IPS-15b (cell line): ENCODE data around the gene PTPN1.

ENCODE experiments used
- H3K27me3 ChIP-seq: one replicate; pipeline ENCODE4 v1.6.1; 2013; ENCODE audit warnings: low read length; ENCODE audit not compliant: control insufficient read depth, insufficient read depth
- H3K36me3 ChIP-seq: one replicate; pipeline ENCODE4 v1.6.1; 2013; ENCODE audit warnings: low read length; ENCODE audit not compliant: control insufficient read depth, insufficient read depth
- H3K4me1 ChIP-seq: one replicate; pipeline ENCODE4 v1.6.1; 2013; ENCODE audit warnings: mild to moderate bottlenecking, low read length; ENCODE audit not compliant: control insufficient read depth, insufficient read depth
- H3K4me3 ChIP-seq: one replicate; pipeline ENCODE4 v1.5.1; 2013; ENCODE audit warnings: low read depth, low read length
- H3K9ac ChIP-seq: one replicate; pipeline ENCODE4 v1.6.1; 2013; ENCODE audit warnings: low read depth, mild to moderate bottlenecking, low read length
- H3K9me3 ChIP-seq: one replicate; pipeline ENCODE4 v1.6.1; 2013; ENCODE audit warnings: mild to moderate bottlenecking, low read length; ENCODE audit not compliant: control insufficient read depth, insufficient read depth

The PTPN1 gene

DNA sequence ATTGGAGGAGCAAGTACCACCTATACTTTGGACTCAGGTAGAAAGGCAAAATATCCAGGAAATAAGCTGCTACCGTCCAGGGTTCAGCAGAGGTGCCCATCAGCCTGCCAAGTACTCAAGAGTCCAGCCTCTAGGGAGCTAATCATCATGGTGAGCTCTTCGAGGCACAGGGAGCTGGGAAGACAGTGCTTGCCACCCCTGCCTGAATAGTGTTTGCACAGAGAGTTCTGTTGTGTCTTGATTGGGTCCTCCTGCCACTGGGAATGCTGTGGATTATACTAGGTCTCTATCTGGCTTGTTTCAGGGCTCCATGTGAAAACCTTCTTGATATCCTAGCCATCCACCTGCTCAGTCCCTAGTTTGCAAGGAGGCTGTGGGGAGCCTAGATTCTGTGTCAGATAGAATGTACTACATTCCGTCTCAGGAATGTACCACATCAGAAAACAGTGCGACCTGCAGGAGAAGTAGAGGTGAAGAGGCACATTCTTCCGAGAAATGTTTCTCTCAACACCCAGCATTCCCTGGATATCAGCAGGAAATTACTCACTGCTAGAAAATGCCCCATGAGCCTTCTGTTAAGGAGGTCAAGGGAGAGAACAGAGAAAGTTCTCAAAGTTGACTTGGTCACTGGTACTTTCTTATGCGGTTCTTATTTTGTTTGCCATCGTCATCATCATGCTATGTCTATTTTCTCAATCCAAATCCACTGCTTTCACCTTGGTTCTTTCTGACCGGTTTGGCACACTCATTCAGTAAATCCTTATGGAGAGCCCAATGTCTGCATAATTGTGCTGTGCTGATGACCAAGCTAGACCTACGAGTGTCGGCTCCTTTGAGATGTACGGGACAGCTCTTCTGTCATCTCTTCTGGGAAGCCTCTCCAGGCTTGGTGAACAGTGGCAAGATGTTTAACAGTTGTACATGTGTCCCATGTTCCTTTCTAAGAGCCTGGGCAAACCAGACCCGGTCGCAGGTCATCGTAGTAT lies 30.7 kb downstream of the PTPN1 start:
- Histone ChIP-seq H3K4me1 (no peaks in the 10 kb centered on the region), H3K36me3 (no peaks in the 10 kb centered on the region), H3K27me3 (no peaks in the 10 kb centered on the region), H3K4me3 (no peak overlapping the region), H3K9ac (no peak overlapping the region), H3K9me3 (no peaks in the 10 kb centered on the region)

DNA sequence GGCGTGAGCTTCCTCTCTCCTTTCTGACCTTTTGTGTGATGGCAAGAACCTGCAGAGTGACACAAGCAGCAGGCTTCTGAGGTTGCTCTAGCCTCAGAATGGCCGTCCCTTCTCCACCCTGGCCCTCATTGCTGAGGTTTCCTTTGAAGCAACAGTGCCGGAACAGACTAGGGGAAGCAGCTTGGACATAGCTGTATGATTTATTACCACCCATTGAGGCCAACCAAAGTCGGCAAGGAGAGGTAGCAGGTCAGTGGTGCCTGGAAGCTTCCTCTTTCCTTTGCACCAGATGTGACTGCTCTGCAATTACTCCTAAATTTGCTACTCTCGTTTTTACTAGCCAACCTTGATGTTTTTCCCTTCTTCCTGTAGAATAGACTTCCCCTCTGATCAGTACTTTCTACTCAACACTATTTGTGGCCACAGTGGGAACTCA lies 31.4 kb downstream of the PTPN1 start:
- Histone ChIP-seq H3K4me1 (no peaks in the 10 kb centered on the region), H3K36me3 (no peaks in the 10 kb centered on the region), H3K27me3 (no peaks in the 10 kb centered on the region), H3K9me3 (no peaks in the 10 kb centered on the region), H3K4me3 (no peak overlapping the region), H3K9ac (no peak overlapping the region)

DNA sequence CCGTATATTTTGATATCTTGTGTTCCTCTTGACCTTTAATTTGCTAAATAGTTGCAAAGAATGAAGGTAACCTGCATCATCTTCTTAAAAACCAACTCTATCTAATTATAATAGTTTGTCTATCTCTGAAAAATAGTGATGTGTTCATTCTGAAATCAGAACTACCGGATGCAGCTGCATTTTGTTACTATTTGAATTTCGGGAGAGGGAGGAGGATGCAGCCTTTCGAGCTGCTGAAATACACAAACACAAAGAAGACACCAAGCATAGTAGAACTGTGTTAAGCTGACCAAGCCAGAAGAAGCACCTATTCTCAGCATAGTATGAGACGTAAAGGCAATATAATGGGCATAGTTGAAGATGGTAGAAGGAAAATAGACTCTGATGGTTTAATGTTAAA lies 33.1 kb downstream of the PTPN1 start:
- Histone ChIP-seq H3K4me1 (no peaks in the 10 kb centered on the region), H3K4me3 (no peak overlapping the region), H3K9me3 (no peaks in the 10 kb centered on the region), H3K36me3 (no peaks in the 10 kb centered on the region), H3K27me3 (no peaks in the 10 kb centered on the region), H3K9ac (no peak overlapping the region)

DNA sequence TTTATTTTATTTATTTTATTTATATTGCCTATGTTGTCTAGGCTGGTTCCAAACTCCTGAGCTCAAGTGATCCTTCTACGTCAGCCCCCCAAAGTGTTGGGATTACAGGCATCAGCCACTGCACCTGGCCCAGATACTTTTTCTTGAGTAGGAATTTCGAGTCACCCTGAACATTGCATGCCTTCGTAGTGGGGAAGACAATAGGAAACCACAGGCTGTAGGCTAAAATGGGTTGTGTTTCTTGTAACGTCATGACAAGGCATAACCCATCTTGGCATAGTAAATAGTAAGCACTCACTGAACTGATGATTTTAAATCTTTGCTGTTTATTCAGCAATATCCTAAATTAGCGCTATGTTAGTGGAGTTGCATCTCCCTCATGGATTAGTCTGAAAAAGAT lies 34.9 kb downstream of the PTPN1 start:
- no peak overlapping the region for H3K4me3 ChIP-seq
- H3K4me1 ChIP-seq = no peaks in the 10 kb centered on the region
- H3K9ac ChIP-seq = no peak overlapping the region
- H3K9me3 ChIP-seq = no peaks in the 10 kb centered on the region
- H3K27me3 ChIP-seq = no peaks in the 10 kb centered on the region
- H3K36me3 ChIP-seq = no peaks in the 10 kb centered on the region

- Histone ChIP-seq H3K9me3 (no peaks in the 10 kb centered on the region), H3K36me3 (no peaks in the 10 kb centered on the region), H3K9ac (no peak overlapping the region), H3K27me3 (no peaks in the 10 kb centered on the region), H3K4me1 (no peaks in the 10 kb centered on the region), H3K4me3 (no peak overlapping the region)
Measured at GRCh38 chr20:50546729-50547314, 36.6 kb downstream of the PTPN1 start.

- no peak overlapping the region for H3K4me3 ChIP-seq
- no peaks in the 10 kb centered on the region for H3K4me1 ChIP-seq
- no peak overlapping the region for H3K9ac ChIP-seq
- no peaks in the 10 kb centered on the region for H3K27me3 ChIP-seq
- H3K36me3 ChIP-seq = no peaks in the 10 kb centered on the region
- no peaks in the 10 kb centered on the region for H3K9me3 ChIP-seq
Measured at GRCh38 chr20:50547964-50548363, 37.8 kb downstream of the PTPN1 start.

- Histone ChIP-seq H3K36me3 (no peaks in the 10 kb centered on the region), H3K9ac (no peak overlapping the region), H3K4me3 (no peak overlapping the region), H3K9me3 (no peaks in the 10 kb centered on the region), H3K4me1 (no peaks in the 10 kb centered on the region), H3K27me3 (no peaks in the 10 kb centered on the region)
Measured at GRCh38 chr20:50548396-50548795, 38.2 kb downstream of the PTPN1 start.

- no peaks in the 10 kb centered on the region for H3K27me3 ChIP-seq
- H3K9ac ChIP-seq = no peak overlapping the region
- no peak overlapping the region for H3K4me3 ChIP-seq
- H3K36me3 ChIP-seq = no peaks in the 10 kb centered on the region
- H3K9me3 ChIP-seq = no peaks in the 10 kb centered on the region
- no peaks in the 10 kb centered on the region for H3K4me1 ChIP-seq
Measured at GRCh38 chr20:50550531-50550930, 40.3 kb downstream of the PTPN1 start.

DNA sequence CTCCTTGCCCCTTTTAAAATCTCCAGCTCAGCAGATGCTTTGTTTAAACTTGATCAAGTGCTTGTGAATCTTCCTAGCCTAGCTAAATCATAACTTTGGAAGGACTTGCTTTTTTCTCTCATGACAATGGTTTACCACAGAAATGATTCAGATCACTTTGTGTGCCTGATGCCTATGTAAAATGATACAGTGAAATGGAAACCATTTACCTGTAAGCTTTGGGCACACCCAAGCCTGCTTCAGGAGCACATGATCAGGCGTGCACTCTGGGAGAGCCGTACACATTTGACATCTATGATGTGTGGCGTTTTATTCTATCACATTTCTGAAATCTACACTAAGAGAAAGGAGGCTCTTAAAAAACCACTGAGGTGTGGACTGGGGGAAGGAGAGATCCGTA lies 41.1 kb downstream of the PTPN1 start:
- no peaks in the 10 kb centered on the region for H3K9me3 ChIP-seq
- no peaks in the 10 kb centered on the region for H3K4me1 ChIP-seq
- H3K36me3 ChIP-seq = no peaks in the 10 kb centered on the region
- no peak overlapping the region for H3K4me3 ChIP-seq
- H3K9ac ChIP-seq = no peak overlapping the region
- H3K27me3 ChIP-seq = no peaks in the 10 kb centered on the region

- H3K4me1 ChIP-seq = no peaks in the 10 kb centered on the region
- no peak overlapping the region for H3K4me3 ChIP-seq
- H3K9ac ChIP-seq = no peak overlapping the region
- no peaks in the 10 kb centered on the region for H3K9me3 ChIP-seq
- no peaks in the 10 kb centered on the region for H3K27me3 ChIP-seq
- no peaks in the 10 kb centered on the region for H3K36me3 ChIP-seq
Measured at GRCh38 chr20:50552979-50553378, 42.8 kb downstream of the PTPN1 start.

DNA sequence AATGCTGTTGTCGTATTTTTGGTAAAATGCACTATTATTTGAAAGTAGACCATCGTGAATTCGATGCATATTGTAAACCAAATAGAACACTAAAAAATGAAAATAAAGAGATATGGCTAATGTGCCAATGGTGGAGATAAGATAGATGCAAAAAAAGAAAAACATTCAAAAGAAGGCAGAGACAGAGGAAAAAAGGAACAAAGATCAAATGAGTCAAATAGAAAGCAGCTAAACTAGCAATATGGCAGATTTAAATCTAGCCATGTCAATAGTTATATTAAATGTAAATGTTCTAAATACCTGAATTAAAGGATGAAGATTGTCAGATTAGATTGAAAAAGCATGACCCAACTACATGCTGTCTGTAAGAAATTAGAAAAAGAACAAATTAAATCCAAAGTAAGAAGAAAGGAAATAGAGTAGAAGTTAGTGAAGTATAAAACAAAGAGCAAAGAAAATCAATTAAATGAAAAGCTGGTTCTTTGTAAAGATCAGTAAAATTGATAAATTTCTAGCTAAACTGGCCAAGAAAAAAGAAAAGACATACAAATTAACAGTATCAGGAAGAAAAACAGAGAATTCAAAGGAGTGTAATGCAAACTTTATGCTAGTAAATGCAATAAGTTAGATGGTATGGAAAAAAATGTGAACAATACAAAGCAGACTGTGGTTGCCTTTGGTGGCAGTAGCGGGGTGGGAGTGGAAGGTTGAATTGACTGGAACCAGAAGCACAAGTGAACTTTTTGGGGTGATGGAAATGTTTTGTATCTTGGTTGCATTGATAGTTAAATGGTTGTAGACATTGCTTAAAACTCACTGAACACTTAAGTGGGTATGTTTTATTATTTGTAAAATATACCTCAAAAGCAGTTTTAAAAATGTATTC lies 44.8 kb downstream of the PTPN1 start:
- Histone ChIP-seq H3K9me3 (no peaks in the 10 kb centered on the region), H3K9ac (no peak overlapping the region), H3K4me1 (no peaks in the 10 kb centered on the region), H3K27me3 (no peaks in the 10 kb centered on the region), H3K4me3 (no peak overlapping the region), H3K36me3 (no peaks in the 10 kb centered on the region)
